Measurements from ENCODE around the gene MYH16.

The MYH16 gene

DNA sequence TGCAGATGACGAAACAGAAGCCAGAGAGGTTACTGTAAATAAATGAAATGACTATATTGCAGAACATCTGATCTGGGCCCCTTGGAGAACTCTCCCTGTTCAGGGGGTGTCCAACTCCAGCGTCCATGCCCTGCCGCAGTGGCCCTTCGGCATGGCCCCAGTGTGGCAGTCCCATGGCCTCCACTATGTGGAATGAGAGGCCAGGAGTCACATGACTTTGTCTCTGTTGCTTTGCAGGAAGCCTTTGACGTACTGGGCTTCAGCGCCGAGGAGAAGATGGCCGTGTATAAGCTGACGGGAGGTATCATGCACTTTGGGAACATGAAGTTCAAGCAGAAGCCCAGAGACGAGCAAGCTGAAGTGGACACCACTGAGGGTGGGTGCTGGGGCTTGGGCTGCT, 15.6 kb upstream of the MYH16 start:
- Histone ChIP-seq H3K4me2 (ENCODE audit: low read depth, low read length) (no peak overlapping the region), H3K9me3 (replicated peaks; ENCODE audit: insufficient read depth, low read length) (no peaks in the 10 kb centered on the region), H4K20me1 (ENCODE audit: insufficient read depth, low read length) (no peaks in the 10 kb centered on the region), H3K4me1 (ENCODE audit: low read length) (no peaks in the 10 kb centered on the region), H3K36me3 (replicated peaks; ENCODE audit: insufficient read depth, low read length) (no peaks in the 10 kb centered on the region), H3K27ac (ENCODE audit: low read length) (no peak overlapping the region), H3K9me2 (replicated peaks; ENCODE audit: insufficient read depth, low read length) (no peaks in the 10 kb centered on the region), H3K4me3 (ENCODE audit: low read length) (no peak overlapping the region), H3K27me3 (replicated peaks; ENCODE audit: insufficient read depth, low read length) (no peaks in the 10 kb centered on the region), H3K79me2 (ENCODE audit: low read length) (no peaks in the 10 kb centered on the region), H3F3A (ENCODE audit: insufficient read depth, low read length) (no peaks in the 10 kb centered on the region), H2AFZ (ENCODE audit: low read length) (no peak overlapping the region), H3K9ac (ENCODE audit: low read length) (no peak overlapping the region)
- TF ChIP-seq, protein P1, sequence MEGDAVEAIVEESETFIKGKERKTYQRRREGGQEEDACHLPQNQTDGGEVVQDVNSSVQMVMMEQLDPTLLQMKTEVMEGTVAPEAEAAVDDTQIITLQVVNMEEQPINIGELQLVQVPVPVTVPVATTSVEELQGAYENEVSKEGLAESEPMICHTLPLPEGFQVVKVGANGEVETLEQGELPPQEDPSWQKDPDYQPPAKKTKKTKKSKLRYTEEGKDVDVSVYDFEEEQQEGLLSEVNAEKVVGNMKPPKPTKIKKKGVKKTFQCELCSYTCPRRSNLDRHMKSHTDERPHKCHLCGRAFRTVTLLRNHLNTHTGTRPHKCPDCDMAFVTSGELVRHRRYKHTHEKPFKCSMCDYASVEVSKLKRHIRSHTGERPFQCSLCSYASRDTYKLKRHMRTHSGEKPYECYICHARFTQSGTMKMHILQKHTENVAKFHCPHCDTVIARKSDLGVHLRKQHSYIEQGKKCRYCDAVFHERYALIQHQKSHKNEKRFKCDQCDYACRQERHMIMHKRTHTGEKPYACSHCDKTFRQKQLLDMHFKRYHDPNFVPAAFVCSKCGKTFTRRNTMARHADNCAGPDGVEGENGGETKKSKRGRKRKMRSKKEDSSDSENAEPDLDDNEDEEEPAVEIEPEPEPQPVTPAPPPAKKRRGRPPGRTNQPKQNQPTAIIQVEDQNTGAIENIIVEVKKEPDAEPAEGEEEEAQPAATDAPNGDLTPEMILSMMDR (IDR thresholded peaks at IDR 0.05; ENCODE audit: low read length): no peak
- no peak for TF ChIP-seq EZH2 (optimal IDR thresholded peaks at IDR 0.05; ENCODE audit: low read depth, low read length)
- TF ChIP-seq EZH2phosphoT487 (IDR thresholded peaks at IDR 0.05; ENCODE audit: low read length): no peak
- no peak for DNase-seq

DNA sequence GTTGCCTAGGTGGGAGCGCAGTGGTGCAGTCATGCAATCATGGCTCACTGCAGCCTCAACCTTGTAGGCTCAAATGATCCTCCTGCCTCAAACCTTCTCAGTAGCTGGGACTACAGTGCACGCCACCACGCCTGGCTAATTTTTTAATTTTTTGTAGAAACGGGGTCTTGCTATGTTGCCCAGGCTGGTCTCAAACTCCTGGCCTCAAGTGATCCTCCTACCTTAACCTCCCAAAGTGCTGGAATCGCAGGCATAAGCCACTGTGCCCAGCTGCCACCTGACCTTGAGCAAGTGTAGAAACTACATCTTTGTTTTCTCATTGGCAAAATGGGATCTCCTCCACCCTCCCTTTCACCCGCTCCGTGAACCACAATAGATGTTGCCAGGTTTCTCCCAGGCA, 15.0 kb upstream of the MYH16 start:
- Histone ChIP-seq H3K9ac (ENCODE audit: low read length) (no peak overlapping the region), H3K27me3 (replicated peaks; ENCODE audit: insufficient read depth, low read length) (no peaks in the 10 kb centered on the region), H3K9me3 (replicated peaks; ENCODE audit: insufficient read depth, low read length) (no peaks in the 10 kb centered on the region), H3K4me3 (ENCODE audit: low read length) (no peak overlapping the region), H3F3A (ENCODE audit: insufficient read depth, low read length) (no peaks in the 10 kb centered on the region), H2AFZ (ENCODE audit: low read length) (no peak overlapping the region), H3K27ac (ENCODE audit: low read length) (no peak overlapping the region), H4K20me1 (ENCODE audit: insufficient read depth, low read length) (no peaks in the 10 kb centered on the region), H3K4me2 (ENCODE audit: low read depth, low read length) (no peak overlapping the region), H3K36me3 (replicated peaks; ENCODE audit: insufficient read depth, low read length) (no peaks in the 10 kb centered on the region), H3K79me2 (ENCODE audit: low read length) (no peaks in the 10 kb centered on the region), H3K4me1 (ENCODE audit: low read length) (no peaks in the 10 kb centered on the region), H3K9me2 (replicated peaks; ENCODE audit: insufficient read depth, low read length) (no peaks in the 10 kb centered on the region)
- TF ChIP-seq EZH2phosphoT487 (IDR thresholded peaks at IDR 0.05; ENCODE audit: low read length): no peak
- no peak for TF ChIP-seq EZH2 (optimal IDR thresholded peaks at IDR 0.05; ENCODE audit: low read depth, low read length)
- DNase-seq: no peak

DNA sequence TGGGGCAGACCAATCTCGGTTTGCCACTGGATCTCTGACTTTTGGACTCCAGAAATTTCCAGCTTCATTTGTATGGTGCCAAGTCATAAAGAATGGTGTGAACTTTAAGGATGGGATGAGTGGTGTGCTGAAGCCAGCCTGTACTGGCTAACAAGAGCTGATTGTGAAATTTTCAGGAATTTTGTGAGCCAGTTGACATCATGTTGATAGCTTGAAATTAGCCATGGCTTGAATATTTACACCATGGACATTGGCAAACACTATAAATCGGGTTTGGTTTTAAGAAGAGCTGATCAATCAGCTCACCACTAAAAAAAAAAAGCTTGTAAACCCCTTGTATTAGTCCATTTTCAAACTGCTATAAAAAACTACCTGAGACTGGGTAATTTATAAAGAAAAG, 14.1 kb upstream of the MYH16 start:
- Histone ChIP-seq H4K20me1 (ENCODE audit: insufficient read depth, low read length) (no peaks in the 10 kb centered on the region), H3K4me3 (ENCODE audit: low read length) (no peak overlapping the region), H3K36me3 (replicated peaks; ENCODE audit: insufficient read depth, low read length) (no peaks in the 10 kb centered on the region), H3K9me3 (replicated peaks; ENCODE audit: insufficient read depth, low read length) (no peaks in the 10 kb centered on the region), H3K9ac (ENCODE audit: low read length) (no peak overlapping the region), H3K27ac (ENCODE audit: low read length) (no peak overlapping the region), H3F3A (ENCODE audit: insufficient read depth, low read length) (no peaks in the 10 kb centered on the region), H3K79me2 (ENCODE audit: low read length) (no peaks in the 10 kb centered on the region), H3K4me1 (ENCODE audit: low read length) (no peaks in the 10 kb centered on the region), H2AFZ (ENCODE audit: low read length) (no peak overlapping the region), H3K27me3 (replicated peaks; ENCODE audit: insufficient read depth, low read length) (no peaks in the 10 kb centered on the region), H3K9me2 (replicated peaks; ENCODE audit: insufficient read depth, low read length) (no peaks in the 10 kb centered on the region), H3K4me2 (ENCODE audit: low read depth, low read length) (no peak overlapping the region)
- no peak for DNase-seq
- TF ChIP-seq, protein P1 (IDR thresholded peaks at IDR 0.05; ENCODE audit: low read length): no peak
- TF ChIP-seq EZH2 (optimal IDR thresholded peaks at IDR 0.05; ENCODE audit: low read depth, low read length) (no peak), EZH2phosphoT487 (IDR thresholded peaks at IDR 0.05; ENCODE audit: low read length) (no peak)

DNA sequence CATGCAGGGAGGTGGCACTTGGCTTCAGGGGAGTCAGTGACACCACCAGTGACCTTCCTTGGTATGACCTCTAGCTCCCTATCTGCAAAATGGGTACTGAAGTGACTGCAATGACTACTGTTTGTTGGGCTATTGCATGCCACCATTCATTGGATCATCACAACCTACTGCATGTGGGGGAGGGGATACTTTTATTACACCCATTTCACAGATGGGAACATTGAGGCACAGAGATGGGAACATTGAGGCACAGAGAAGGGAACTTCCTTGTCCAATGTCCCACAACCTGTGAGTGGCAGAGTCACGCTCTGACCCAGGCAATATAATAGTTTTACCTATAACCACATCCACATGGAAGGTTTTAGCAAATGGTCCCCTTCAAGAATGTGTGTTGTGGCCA, 12.2 kb upstream of the MYH16 start:
- no peaks in the 10 kb centered on the region for H3K4me1 ChIP-seq (ENCODE audit: low read length)
- DNase-seq: no peak
- H3K9me3 ChIP-seq (replicated peaks; ENCODE audit: insufficient read depth, low read length): no peaks in the 10 kb centered on the region
- H3K4me3 ChIP-seq (ENCODE audit: low read length): no peak overlapping the region
- no peak overlapping the region for H3K27ac ChIP-seq (ENCODE audit: low read length)
- TF ChIP-seq EZH2phosphoT487 (IDR thresholded peaks at IDR 0.05; ENCODE audit: low read length) (no peak), EZH2 (optimal IDR thresholded peaks at IDR 0.05; ENCODE audit: low read depth, low read length) (no peak)
- TF ChIP-seq, protein P1 (IDR thresholded peaks at IDR 0.05; ENCODE audit: low read length): no peak
- no peak overlapping the region for H2AFZ ChIP-seq (ENCODE audit: low read length)
- no peaks in the 10 kb centered on the region for H3K79me2 ChIP-seq (ENCODE audit: low read length)
- H3K27me3 ChIP-seq (replicated peaks; ENCODE audit: insufficient read depth, low read length): no peaks in the 10 kb centered on the region
- H3K36me3 ChIP-seq (replicated peaks; ENCODE audit: insufficient read depth, low read length): no peaks in the 10 kb centered on the region
- H3K9ac ChIP-seq (ENCODE audit: low read length): no peak overlapping the region
- H3K4me2 ChIP-seq (ENCODE audit: low read depth, low read length): no peak overlapping the region
- no peaks in the 10 kb centered on the region for H4K20me1 ChIP-seq (ENCODE audit: insufficient read depth, low read length)
- no peaks in the 10 kb centered on the region for H3K9me2 ChIP-seq (replicated peaks; ENCODE audit: insufficient read depth, low read length)
- H3F3A ChIP-seq (ENCODE audit: insufficient read depth, low read length): no peaks in the 10 kb centered on the region
